Body of pancreas (tissue), 4 donors: ENCODE measurements around the gene RPAP2. TPM values are rescaled to one million over a fixed set of nuclear protein-coding genes. Genes with fewer than 3 reads are reported as not detected.

Experiments used
- ATAC-seq: fragments of 150-250 bp; one replicate; pipeline ENCODE4 v1.9.1; 2016
- DNase-seq, 4 donors: peaks; one replicate each; pipeline ENCODE4 v3.0.0-alpha.2; 2019
- H3K27ac ChIP-seq, 4 donors: fragments of 200-600 bp; sonication (generic); 1 replicate in 3 of 4; 2 replicates in 1 of 4; pipeline versions ENCODE4 v1.5.1 to v1.6.1; 2016 to 2019; ENCODE audit warnings: mild to moderate bottlenecking in 1 of 4, mixed read lengths in 1 of 4, moderate library complexity in 1 of 4
- H3K27me3 ChIP-seq, 2 donors: fragments of 200-600 bp; sonication (generic); one replicate each; pipeline ENCODE4 v1.6.0; 2016; ENCODE audit warnings: mild to moderate bottlenecking in 1 of 2
- H3K36me3 ChIP-seq, 2 donors: fragments of 200-600 bp; sonication (generic); replicated peaks in 1 of 2; 2 replicates each; pipeline ENCODE4 v1.5.1; 2016; ENCODE audit warnings: low read depth in 2 of 2; ENCODE audit not compliant: insufficient read depth in 1 of 2
- H3K4me1 ChIP-seq: fragments of 200-600 bp; sonication (generic); one replicate; pipeline ENCODE4 v1.6.0; 2016
- H3K4me3 ChIP-seq, 2 donors: fragments of 200-600 bp; sonication (generic); 1 replicate in 1 of 2; 2 replicates in 1 of 2; pipeline ENCODE4 v1.5.1; 2016 to 2019
- H3K9me3 ChIP-seq, 3 donors: fragments of 200-600 bp; sonication (generic); 1 replicate in 2 of 3; 2 replicates in 1 of 3; pipeline ENCODE4 v1.5.1; 2016
- CTCF ChIP-seq, 7 experiments: fragments of 450-650 bp in 4 of 7; fragments of 200-600 bp in 3 of 7; sonication (generic) in 3 of 7; IDR thresholded peaks; one replicate each; pipeline ENCODE4 v1.5.1; 2016 to 2019; ENCODE audit warnings: antibody characterized with exemption in 7 of 7
- POLR2A ChIP-seq, 3 donors: fragments of 450-650 bp; IDR thresholded peaks; one replicate each; pipeline ENCODE4 v1.6.1; 2016; ENCODE audit warnings: antibody characterized with exemption in 3 of 3, mild to moderate bottlenecking in 2 of 3
- WGBS, 2 donors: methylation state at CpG; one replicate each; pipeline ENCODE4 v1.1.5; 2017; 5-methylcytosine and 5-hydroxymethylcytosine counted together
- intact Hi-C: fragments of 100-400 bp; cut with DNase I; formaldehyde crosslinking; loops from one replicate; pipeline ENCODE4 v1.15.1; 2023
- total RNA-seq, 2 donors: library from RNA; depleted of rRNA; stranded (reverse); fragments of >200 nt; gene quantifications; one replicate each; pipeline ENCODE4 v1.1.0, GENCODE V29; 2016

Gene RPAP2
- total RNA-seq, 2 donors from 2014 or later: 3.9 to 4.9 TPM

GRCh38 chr1:92323473-92324453 lies 24.9 kb downstream of the RPAP2 start:
- Histone ChIP-seq H3K4me3 (no peak overlapping the region), H3K4me1 (no peaks in the 10 kb centered on the region), H3K27me3 (no peaks in the 10 kb centered on the region), H3K9me3 (peaks cover 0 to 8% (median 0%) of the 10 kb centered on the region in 3 donors), H3K27ac (no peak overlapping the region), H3K36me3 (peaks cover 3 to 4% of the 10 kb centered on the region in 2 donors)
- 90 to 93% methylated on average over 7 of the region's 7 CpGs for WGBS, 2 donors
- TF ChIP-seq POLR2A (IDR thresholded peaks at IDR 0.05): no peak
- TF ChIP-seq CTCF (IDR thresholded peaks at IDR 0.05): no peak
- DNase-seq (no peak), ATAC-seq (no peak)
- intact Hi-C loops: no loop called here

GRCh38 chr1:92324784-92325183 lies 25.9 kb downstream of the RPAP2 start:
- no peak overlapping the region for H3K27ac ChIP-seq
- TF ChIP-seq CTCF (IDR thresholded peaks at IDR 0.05): no peak
- no peak for TF ChIP-seq POLR2A (IDR thresholded peaks at IDR 0.05)
- peaks cover 0 to 8% (median 0%) of the 10 kb centered on the region in 3 donors for H3K9me3 ChIP-seq
- intact Hi-C loops: no loop called here
- H3K4me3 ChIP-seq: no peak overlapping the region
- DNase-seq: no peak
- ATAC-seq: no peak
- H3K4me1 ChIP-seq: no peaks in the 10 kb centered on the region
- peaks cover 3 to 4% of the 10 kb centered on the region in 2 donors for H3K36me3 ChIP-seq
- no peaks in the 10 kb centered on the region for H3K27me3 ChIP-seq

GRCh38 chr1:92326681-92327080 lies 27.8 kb downstream of the RPAP2 start:
- 100% methylated on average over 1 of the region's 1 CpG for WGBS, 2 donors
- intact Hi-C loops: no loop called here

GRCh38 chr1:92327794-92328193 lies 28.9 kb downstream of the RPAP2 start:
- intact Hi-C loops: no loop called here
- no peak for DNase-seq
- TF ChIP-seq CTCF (IDR thresholded peaks at IDR 0.05): no peak
- no peak for TF ChIP-seq POLR2A (IDR thresholded peaks at IDR 0.05)

More at GRCh38 chr1:92326681-92327080, 27.8 kb downstream of the RPAP2 start:
- DNase-seq (no peak), ATAC-seq (no peak)
- TF ChIP-seq POLR2A (IDR thresholded peaks at IDR 0.05): no peak
- no peak for TF ChIP-seq CTCF (IDR thresholded peaks at IDR 0.05)
- Histone ChIP-seq H3K36me3 (peaks cover 3 to 4% of the 10 kb centered on the region in 2 donors), H3K4me3 (no peak overlapping the region), H3K27ac (no peak overlapping the region), H3K27me3 (no peaks in the 10 kb centered on the region), H3K4me1 (no peaks in the 10 kb centered on the region), H3K9me3 (peaks cover 0 to 8% (median 0%) of the 10 kb centered on the region in 3 donors)

More at GRCh38 chr1:92327794-92328193, 28.9 kb downstream of the RPAP2 start:
- 93 to 95% methylated on average over 4 of the region's 4 CpGs for WGBS, 2 donors
- H3K27me3 ChIP-seq: no peaks in the 10 kb centered on the region
- no peak for ATAC-seq
- H3K36me3 ChIP-seq: peaks cover 3 to 4% of the 10 kb centered on the region in 2 donors
- H3K27ac ChIP-seq: no peak overlapping the region
- H3K4me1 ChIP-seq: no peaks in the 10 kb centered on the region
- H3K4me3 ChIP-seq: no peak overlapping the region
- peaks cover 0 to 8% (median 0%) of the 10 kb centered on the region in 3 donors for H3K9me3 ChIP-seq
